Stimulated activated CD8-positive, alpha-beta memory T cell treated with anti-CD3 and anti-CD28 coated beads, Interleukin-7, amount 100 ng/mL, for 24 hours (primary cell): ENCODE data around the gene KIAA1671.

Experiments used
- DNase-seq: peaks from one replicate; pipeline ENCODE4 v3.0.0-alpha.2; 2020; ENCODE audit warnings: low read depth

Gene KIAA1671

DNA sequence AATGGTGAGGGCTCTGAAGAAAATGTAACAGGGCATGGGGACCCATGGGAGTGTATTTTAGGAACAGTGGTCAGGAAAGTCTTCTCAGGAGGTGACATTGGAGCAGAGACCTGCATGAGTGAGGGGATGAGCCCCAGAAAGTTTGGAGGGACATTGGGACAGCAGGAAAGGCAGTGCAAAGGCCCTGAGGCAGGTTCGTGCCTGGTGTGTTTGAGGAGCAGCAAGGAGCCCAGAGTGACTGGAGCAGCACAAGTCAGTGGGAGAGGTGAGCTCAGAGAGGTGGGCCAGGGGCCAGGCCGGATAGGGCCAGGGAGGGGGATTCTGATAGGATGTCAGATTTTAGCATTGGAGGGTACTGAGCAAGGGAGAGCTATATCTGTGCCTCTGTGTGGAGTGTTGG is 167.1 kb downstream of the KIAA1671 start:
- no peak for DNase-seq

DNA sequence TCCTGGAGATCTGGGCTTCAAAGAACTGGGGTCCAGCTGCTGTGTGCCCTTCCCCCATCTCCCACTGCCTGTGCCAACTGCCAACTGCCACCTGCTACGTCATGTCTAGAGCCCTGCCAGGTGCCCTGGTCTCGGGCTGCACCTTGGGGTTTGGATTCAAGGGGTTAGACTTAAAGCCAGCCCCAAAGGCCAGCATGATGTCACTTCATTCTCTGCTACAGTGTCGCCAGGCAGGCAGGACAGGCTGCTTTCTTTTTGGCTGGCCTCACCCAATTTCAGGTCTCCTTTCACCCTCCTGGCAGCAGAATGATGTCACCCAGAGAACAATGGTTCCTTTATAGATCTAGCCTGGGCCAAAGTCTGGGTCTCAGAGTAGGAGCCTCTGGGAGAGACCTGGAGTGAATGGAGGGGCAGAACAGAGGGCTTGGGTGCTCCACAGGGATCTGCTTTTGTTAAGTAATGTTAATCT is 167.6 kb downstream of the KIAA1671 start:
- no peak for DNase-seq

DNA sequence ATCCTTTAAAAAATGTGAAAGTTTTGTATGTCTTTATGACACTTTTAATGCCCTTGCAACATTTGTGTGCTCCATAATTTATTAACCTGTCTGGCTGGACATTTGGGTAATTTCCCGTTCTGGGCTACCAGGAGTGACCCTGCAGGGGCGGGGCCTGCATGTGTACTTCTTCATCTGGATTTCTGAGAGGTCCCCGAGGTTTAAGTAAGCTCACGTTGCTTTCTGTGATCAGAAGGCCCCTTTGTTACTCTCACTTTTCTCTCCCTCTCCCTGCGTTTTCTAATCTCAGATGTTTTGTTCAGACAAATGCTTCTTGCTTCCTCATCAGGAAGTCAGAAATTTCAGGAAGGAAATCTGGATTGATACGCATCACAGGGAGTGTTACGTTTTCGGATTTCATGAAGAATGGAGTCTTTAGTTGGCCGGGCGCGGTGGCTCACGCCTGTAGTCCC is 168.3 kb downstream of the KIAA1671 start:
- no peak for DNase-seq

DNA sequence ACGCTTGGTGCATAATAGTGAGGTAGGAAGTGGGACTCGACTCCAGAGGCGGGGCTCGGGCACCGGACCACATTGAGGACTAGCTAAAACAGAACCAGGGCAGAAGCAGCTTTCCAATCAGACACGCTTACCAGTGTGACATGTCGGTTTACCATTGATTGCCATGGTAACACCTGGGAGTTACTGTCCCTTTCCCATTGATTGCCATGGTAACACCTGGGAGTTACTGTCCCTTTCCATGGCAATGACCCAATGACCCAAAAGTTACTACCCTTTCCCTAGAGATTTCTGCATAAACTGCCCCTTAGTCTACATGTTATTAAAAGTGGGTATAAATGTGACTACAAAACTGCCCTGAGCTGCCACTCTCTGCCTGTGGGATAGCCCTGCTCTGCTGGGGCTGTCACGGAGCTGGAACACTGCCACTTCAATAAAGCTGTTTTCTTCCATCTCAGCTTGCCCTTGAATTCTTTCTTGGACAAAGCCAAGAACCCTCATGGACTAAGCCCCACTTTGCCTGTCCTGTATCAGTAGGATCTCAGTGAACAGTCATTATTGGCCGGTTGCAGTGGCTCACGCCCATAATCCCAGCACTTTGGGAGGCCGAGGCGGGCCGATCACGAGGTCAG is 169.7 kb downstream of the KIAA1671 start:
- no peak for DNase-seq

DNA sequence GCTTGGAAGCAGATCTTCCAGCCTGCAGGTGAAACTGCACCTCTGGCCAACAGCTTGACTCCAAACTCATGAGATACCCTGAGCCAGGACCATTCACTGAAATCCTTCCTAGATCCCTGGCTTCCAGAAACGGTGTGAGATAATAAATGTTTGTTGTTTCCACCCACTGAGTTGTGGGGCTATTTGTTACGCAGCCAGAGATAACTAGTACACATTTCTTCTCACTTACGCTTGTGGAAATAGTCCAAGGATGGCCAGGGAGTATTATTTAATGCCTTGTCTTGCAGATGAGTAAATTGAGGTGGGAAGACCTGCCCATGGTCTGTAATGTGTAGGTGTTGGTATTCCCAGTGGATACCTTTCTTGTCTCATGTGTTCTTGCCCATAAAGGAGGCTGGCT is 171.2 kb downstream of the KIAA1671 start:
- no peak for DNase-seq

DNA sequence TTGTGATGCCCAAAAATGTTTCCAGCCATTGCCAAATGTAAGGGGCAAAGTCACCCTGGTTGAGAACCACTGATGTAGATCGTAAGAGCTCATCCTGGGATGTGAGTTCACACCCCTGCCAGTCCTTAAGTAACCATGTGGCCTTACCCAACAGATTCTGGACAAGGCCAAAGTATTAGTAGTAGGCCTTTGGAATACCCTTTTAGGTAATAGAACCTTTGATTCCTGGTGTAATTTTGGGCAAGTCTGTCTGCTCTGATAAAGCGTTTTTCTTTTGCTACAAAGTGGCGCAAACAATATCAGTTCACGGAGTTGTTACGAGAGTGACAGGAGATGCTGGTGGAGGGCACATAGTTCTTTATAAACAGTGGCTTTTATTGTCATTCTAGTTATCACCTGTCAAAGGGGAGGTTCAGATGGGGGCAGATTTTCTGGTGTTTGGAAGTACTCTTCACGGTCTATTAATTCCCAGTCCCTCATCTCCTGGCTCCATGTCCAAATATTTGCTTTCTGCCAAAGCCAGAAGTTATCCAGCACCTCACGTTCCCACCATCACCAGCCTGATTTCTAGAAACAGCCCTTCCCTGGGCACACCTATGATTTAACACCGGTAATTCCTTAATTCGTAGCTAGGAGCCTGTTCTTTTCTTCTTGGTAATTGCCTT is 173.3 kb downstream of the KIAA1671 start:
- DNase-seq: no peak

DNA sequence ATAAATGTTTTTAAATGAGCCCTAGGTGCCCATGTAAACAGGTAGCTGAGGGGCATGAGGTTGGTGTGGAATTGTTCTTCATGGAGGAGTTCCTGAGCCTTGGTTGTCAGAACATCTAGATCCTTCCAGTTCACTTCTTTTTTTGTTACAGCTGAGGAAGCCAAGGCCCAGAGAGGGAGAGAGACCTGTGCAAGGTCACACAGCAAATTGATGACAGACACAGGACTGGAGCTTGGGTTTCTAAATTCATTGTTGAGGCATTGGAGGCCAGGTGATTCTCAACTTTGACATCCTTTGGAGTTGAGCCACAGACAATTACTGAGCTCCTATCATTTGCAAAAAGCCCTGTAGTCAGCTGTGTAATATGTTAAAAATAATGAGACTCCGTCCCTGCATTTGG is 174.0 kb downstream of the KIAA1671 start:
- DNase-seq: no peak

DNA sequence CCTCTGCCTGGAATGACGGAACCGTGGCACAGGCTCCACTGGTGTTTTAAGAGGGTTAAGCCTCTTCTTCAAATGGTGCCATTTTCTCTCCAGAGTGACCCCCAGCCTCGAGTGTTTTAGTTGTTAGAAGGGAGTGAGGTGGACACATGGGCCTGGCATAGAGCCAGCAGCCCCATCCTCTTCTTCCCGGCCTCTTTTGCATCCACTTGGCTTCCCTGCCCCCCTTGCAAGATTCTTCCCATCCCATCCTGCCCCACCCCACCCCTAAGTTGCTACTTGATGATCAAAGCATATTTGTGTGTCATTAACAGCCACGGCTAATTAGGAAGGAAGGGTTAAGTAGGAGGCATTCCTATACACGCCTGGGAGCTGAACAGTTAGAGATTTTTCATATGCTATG is 174.8 kb downstream of the KIAA1671 start:
- no peak for DNase-seq

DNA sequence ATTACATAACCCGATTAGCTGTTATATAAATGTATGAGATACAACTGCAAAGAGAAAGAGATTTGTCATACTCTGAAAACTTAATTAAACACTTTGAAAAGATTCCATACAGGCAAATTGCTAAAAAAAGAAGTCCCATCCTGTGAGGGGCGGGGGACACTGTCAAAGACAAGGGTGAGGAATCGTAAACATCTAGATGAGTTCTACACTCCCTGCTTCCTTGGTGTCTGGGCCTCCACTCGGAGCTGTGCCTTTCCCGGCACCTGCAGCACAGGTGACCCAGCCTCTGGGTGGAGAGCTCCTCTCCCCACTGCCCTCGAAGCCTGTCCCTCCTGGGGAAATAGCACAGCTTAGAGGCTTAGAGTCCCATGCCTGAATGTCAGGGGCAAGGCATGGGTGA is 177.9 kb downstream of the KIAA1671 start:
- no peak for DNase-seq

DNA sequence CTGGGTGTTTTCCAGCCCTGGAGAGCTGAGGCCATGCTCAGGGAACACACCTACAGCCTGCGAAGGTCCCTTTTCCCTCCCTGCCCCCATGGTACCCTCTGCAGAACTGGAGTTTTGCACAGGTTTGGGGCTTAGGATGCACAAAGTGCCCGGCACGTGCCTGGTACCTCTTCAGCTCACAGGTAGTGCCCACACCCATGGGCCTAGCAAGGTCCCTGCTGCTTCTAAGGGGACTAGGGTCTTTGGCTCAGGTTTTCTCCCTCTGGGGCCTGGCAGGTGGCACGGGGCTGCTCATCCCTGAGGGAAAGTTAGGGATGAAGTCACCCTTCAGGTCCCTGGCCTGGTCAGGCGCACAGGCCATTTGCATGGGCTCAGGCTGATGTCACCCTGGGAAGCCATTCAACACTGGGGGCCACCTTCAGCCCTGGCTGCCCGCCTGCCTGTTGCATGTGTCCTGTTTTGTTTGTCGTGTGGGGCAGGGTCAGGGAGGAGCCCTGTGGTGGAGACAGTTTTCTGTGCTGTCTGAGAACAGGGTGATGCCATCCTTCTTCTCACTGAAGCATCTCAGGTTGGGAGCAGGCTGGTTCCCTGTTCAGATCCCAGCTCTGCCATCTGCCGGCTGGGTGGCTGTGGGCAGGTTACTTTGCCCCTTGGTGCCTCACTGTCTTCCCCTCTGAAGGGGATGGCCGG is 178.8 kb downstream of the KIAA1671 start:
- DNase-seq: no peak

DNA sequence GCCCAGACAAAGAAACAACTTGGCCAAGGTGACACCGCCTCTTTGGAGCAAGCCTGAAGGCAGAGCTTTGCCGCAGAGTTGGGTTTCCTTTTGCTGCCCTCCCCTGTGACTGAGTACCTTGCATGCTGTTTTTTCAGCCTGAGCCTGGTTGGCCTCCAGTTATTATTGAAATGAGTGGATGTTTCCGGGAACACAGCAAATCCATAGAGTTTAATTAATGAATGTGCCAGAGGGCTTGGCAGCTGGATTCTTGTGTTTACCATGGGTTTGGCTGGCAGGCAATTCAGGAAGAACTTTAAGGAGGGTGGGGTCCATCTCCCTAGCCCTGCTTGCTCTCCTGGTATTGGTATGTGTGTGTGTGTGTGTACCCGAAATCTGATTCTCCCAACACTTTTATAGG is 181.5 kb downstream of the KIAA1671 start:
- DNase-seq: no peak

DNA sequence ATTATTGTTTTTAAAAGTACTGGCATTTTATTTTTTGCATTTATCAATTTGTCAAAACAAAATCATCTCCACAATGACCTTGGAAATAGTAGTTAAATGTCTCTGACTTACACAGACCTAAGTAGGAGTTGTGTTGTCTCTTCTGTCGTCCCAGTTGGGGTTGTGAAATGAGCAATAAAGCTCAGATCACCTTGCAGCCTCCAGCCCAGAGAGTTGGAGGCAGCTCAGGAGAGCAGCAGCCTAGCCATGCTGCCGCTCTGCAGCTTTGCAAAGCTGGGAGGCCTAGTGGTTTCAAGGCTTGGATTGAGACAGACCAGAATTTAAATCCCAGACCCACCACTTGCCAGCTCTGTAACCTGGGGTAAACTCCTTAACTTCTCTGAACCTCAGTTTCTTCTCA is 181.9 kb downstream of the KIAA1671 start:
- DNase-seq: no peak

DNA sequence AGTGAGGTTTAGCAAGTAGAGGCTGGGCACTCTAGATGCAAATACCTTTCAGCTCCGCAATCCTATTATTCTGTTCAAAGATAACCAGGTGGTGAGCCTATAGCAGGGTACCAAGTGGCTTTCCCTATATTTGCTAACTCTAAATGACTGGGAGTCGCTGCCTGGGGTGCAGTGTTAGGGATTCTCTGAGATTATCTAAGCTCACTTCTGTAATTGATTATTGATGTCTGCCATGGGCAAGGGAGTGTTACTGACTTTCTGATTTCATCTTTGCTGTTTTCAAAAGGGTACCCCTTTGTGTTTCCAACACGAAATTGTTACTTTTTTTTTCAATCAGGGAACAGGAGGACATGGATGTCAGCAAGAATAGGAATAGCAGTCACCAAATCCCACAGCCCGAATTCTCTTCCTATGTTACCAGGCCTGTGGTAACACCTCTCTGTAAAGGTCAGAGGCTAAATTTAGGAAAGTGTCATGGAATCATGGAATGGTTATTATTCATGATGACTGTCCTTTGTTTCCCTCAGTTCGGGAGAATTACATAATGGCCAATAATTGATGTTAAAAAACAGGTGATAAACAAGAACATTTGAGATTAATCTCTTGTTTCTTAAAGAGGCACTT is 184.5 kb downstream of the KIAA1671 start:
- no peak for DNase-seq

DNA sequence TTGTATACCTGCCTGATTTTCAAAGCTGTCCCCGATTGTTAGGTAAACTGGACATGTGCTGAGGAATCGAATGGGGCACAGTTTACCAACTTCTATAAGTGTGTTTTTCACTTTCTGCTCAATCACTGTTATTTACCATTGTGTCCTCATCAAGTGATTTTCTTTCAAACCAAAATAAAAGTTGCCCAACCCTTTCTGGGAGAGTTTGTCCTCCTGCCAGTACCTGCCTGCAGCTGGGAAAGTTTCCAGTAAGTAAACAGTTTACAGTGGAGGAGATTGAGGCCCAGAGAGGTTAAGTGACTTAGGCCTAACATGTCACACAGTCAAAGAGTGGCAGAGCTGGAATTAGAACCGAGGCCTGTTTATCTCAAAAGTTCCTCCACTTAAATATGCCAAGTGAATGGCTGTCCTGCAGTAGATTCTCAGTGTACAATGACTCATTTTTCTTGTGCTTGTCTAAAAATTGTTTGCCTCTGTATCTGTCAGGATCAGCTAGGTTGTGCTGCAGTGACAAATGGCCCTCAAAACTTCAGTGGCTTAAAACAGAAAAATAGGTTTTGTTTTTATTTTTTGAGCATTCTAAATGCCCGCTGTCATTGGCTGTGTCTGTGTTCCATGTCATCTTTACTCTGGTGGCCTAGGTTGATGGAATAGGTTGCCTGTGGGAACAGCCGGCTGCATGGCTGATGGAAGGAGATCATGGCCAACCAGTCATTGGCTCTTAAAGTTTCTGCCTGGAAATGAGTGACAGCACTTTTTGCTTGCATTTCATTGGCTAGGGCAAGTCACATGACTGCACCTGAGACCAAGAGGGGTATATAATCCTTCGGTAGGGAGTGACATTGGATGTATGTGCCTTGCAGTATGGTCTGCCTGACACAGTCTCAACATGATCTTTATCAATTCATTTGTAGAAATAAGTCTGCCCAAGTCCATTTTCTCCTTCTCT is 185.3 kb downstream of the KIAA1671 start:
- no peak for DNase-seq

DNA sequence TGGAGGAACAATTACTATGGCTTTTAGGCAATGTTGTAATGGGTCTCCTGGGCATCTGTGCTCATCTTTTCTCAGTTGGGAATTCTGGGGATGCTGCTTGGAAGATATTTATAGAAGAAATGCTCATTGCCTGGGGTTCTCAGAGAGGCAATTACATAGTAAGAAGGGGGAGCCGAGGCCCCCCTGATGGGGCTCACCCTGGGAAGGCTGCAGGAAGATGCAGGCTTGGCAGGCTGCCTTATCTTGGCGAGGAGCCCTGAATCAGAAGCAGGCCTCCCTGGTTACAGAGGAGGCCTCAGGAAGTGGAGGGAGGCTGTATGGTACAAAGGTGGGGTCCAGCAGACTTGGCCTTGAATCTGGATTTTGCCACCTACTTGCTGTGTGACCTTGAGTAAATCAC is 186.5 kb downstream of the KIAA1671 start:
- DNase-seq: no peak

DNA sequence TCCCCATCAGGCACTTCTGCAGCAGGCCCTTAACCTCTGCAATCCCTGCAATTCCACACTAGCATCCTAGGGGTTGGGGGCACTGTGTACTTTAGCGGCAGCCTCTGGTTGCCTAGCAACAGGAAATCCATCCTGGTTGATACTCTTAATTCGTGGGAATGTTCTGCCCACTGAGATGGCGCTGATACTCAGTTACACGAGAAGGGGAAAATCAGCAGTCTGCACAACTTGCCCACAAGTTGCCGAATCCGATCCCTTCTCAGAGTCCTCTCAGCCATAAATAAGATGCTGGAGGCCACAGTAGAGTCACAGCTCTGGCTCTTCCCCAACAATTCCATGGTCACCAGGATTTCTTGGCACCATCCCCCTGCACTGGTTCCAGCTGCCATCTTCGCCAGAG is 189.6 kb downstream of the KIAA1671 start:
- no peak for DNase-seq

DNA sequence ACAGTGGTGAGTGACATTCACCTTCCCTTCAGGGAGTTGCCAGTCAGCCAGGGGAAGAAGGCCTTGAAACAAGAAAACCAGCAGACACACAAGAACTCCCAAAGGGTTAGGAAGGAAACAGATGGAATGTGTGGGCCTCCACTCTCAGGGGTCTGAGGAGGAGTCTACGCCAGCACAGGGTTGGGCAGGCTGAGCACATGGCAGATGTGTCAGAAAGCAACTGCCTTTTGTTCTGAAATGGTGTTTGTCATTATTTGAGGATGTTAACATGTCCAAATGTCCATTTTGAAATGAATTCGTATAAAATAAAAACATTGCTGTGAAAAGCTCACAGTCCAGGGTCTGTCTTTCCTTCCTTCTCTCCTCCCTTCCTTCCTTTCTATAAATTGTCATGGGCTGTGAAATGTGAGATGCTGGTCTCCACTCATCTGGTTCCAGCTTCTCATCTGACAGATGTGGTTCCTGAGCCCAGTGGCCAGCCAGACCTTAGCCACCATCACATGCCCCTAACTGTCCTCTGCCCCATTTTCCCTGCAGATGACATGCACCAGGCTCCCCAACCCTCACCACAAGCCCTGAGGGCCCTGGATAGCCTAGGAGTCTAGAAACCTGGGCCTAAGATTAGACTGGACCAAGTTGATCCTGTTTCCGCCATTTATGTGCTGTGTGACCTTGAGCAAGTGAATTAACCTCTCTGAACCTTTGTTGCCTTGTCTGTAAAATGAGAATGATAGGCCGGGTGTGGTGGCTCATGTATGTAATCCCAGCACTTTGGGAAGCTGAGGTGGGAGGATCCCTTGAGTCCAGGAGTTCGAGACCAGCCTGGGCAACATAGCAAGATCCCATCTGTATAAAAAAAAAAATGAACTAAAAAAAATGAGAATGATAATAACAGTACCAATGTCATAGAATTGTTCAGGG is 190.9 kb downstream of the KIAA1671 start:
- no peak for DNase-seq

DNA sequence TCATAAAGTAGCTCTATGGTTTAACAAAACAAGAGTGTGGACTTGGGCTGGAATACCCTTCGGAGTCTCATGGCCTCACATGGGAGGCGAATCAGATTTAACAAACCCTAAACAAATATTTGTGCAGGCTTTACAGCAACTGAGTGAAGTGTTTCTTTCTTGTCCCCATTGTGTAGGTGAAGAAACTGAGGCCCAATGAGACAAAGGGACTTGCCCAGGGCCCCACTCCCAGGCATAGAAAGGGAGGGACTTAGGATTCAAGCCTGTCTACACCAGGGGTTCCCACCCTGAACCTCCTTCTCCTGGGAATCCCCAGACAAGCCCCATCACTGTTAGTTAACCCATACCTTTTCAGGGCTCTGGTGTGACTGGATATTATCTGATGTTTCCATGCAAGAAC is 192.0 kb downstream of the KIAA1671 start:
- DNase-seq: no peak

DNA sequence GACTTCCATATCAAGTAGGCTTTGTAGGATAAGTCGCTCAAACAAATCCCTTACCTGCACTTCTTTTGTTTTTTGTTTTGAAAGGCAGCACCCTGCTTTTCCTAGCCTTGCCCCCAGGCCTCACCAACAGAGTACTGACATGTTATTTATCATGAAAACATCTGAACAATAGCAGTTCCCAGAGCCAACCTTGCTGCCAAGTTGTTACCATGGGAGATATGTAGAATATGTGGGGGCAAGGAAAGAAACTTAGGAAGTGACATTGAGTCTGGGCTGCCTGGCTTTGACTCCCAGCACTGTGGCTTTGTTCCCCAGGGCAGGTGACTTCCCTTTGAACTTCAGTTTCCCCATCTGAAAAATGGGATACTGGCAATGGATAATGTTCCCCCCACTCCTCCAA is 193.8 kb downstream of the KIAA1671 start:
- no peak for DNase-seq

DNA sequence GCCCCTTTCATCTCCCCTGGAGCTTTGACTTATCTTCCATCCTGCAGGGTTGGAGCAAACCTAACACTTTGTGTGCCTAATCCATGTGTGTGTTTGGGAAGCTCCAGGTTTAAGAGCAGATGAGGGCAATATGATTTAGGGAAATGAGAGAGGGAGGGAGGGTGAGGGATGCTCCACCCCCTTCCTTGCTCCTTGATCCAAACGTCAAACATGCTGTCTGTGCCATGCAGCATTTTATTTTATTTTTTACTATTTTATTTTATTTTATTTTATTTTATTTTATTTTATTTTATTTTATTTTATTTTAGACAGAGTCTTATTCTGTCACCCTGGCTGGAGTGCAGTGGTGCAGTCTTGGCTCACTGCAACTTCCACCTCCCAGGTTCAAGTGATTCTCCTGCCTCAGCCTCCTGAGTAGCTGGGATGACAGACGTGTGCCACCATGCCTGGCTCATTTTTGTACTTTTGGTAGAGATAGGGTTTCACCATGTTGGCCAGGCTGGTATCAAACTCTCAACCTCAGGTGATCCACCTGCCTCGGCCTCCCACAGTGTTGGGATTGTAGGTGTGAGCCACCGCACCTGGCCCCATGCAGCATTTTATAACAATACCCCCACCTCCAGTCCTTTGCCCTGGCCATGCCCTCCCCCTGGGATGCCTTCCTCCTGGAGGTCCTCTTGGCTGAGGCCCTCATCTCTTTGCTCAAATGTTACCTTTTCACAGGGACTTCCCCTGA is 194.6 kb downstream of the KIAA1671 start:
- no peak for DNase-seq
